Liver (tissue), 9 donors: ENCODE measurements around the gene RTL1. TPM values are rescaled to one million over a fixed set of nuclear protein-coding genes. Genes with fewer than 3 reads are reported as not detected.

Experiments used
- DNase-seq: peaks from one replicate; pipeline ENCODE4 v3.0.0-alpha.2; 2017; ENCODE audit warnings: low spot score
- H3K27ac ChIP-seq, 2 donors: one replicate each; pipeline ENCODE4 v1.7.0; 2013; ENCODE audit warnings: inconsistent platforms in 2 of 2, low read length in 2 of 2, control low read depth in 1 of 2, low read depth in 1 of 2, mild to moderate bottlenecking in 1 of 2
- H3K27me3 ChIP-seq, 4 donors: one replicate each; pipeline versions ENCODE4 v1.6.1 to v1.7.0; 2013; ENCODE audit warnings: low read length in 3 of 4, inconsistent platforms in 1 of 4, mild to moderate bottlenecking in 1 of 4, moderate library complexity in 1 of 4; ENCODE audit not compliant: control insufficient read depth in 4 of 4, insufficient read depth in 4 of 4
- H3K36me3 ChIP-seq, 4 donors: one replicate each; pipeline versions ENCODE4 v1.6.1 to v1.7.0; 2013; ENCODE audit warnings: low read length in 3 of 4, mild to moderate bottlenecking in 3 of 4, low read depth in 1 of 4, moderate library complexity in 1 of 4; ENCODE audit not compliant: control insufficient read depth in 4 of 4, insufficient read depth in 3 of 4
- H3K4me1 ChIP-seq, 4 donors: one replicate each; pipeline versions ENCODE4 v1.6.1 to v1.7.0; 2013; ENCODE audit warnings: low read length in 3 of 4, mild to moderate bottlenecking in 3 of 4, moderate library complexity in 1 of 4; ENCODE audit not compliant: control insufficient read depth in 4 of 4, insufficient read depth in 4 of 4
- H3K4me3 ChIP-seq, 3 donors: one replicate each; pipeline versions ENCODE4 v1.6.1 to v1.7.0; 2013; ENCODE audit warnings: low read length in 3 of 3, control low read depth in 1 of 3, low read depth in 1 of 3, mild to moderate bottlenecking in 1 of 3
- H3K9ac ChIP-seq, 2 donors: one replicate each; pipeline ENCODE4 v1.7.0; 2013; ENCODE audit warnings: low read length in 2 of 2, mild to moderate bottlenecking in 2 of 2, moderate library complexity in 2 of 2, control low read depth in 1 of 2, low read depth in 1 of 2
- H3K9me3 ChIP-seq, 4 donors: one replicate each; pipeline versions ENCODE4 v1.6.1 to v1.7.0; 2013; ENCODE audit warnings: low read length in 3 of 4; ENCODE audit not compliant: control insufficient read depth in 4 of 4
- CTCF ChIP-seq: fragments of 150-350 bp; IDR thresholded peaks from 2 replicates; pipeline ENCODE4 v1.5.1; 2017; ENCODE audit warnings: improper control_type of control experiment, low read depth, low read length; ENCODE audit not compliant: missing input control
- EGR1 ChIP-seq, 2 donors: IDR thresholded peaks; 2 replicates each; pipeline ENCODE4 v1.6.1; 2016 to 2018; ENCODE audit warnings: antibody characterized with exemption in 2 of 2, low read depth in 2 of 2
- FOXA1 ChIP-seq: IDR thresholded peaks from 2 replicates; pipeline ENCODE4 v1.6.1; 2016; ENCODE audit warnings: antibody characterized with exemption
- GABPA ChIP-seq, 2 donors: IDR thresholded peaks in 1 of 2; conservative IDR thresholded peaks in 1 of 2; 2 replicates each; pipeline ENCODE4 v1.6.1; 2016; ENCODE audit warnings: antibody characterized with exemption in 2 of 2, mild to moderate bottlenecking in 1 of 2, moderate library complexity in 1 of 2
- HNF4G ChIP-seq: IDR thresholded peaks from 2 replicates; pipeline ENCODE4 v1.6.1; 2016; ENCODE audit warnings: antibody characterized with exemption
- MAX ChIP-seq: IDR thresholded peaks from 2 replicates; pipeline ENCODE4 v1.6.1; 2016; ENCODE audit warnings: antibody characterized with exemption
- NR2F2 ChIP-seq: IDR thresholded peaks from 2 replicates; pipeline ENCODE4 v1.6.1; 2016; ENCODE audit warnings: antibody characterized with exemption
- RAD21 ChIP-seq, 2 donors: IDR thresholded peaks; 2 replicates each; pipeline ENCODE4 v1.6.1; 2016; ENCODE audit warnings: antibody characterized with exemption in 2 of 2, mild to moderate bottlenecking in 2 of 2
- RXRA ChIP-seq, 2 donors: IDR thresholded peaks; 2 replicates each; pipeline ENCODE4 v1.6.1; 2017 to 2018; ENCODE audit warnings: antibody characterized with exemption in 2 of 2, mild to moderate bottlenecking in 1 of 2
- SP1 ChIP-seq: IDR thresholded peaks from 2 replicates; pipeline ENCODE4 v1.6.1; 2018; ENCODE audit warnings: antibody characterized with exemption, mild to moderate bottlenecking
- TAF1 ChIP-seq: conservative IDR thresholded peaks from 2 replicates; pipeline ENCODE4 v1.6.1; 2016; ENCODE audit warnings: antibody characterized with exemption, mild to moderate bottlenecking
- WGBS: extraction: QIAGEN DNeasy Blood & Tissue Kit; methylation state at CpG from one replicate; pipeline ENCODE4 v1.1.7; 2013; 5-methylcytosine and 5-hydroxymethylcytosine counted together
- polyA plus RNA-seq, 2 donors: library from polyadenylated mRNA; stranded (reverse) in 1 of 2; unstranded in 1 of 2; fragments of 200-250 nt in 1 of 2; fragments of >200 nt in 1 of 2; fragmentation: Nextera tagmentation in 1 of 2; extraction: Ambion mirVana in 1 of 2; gene quantifications; one replicate each; pipeline versions ENCODE4 v1.2.1 to v1.2.3, GENCODE V29; 2013 to 2015
- total RNA-seq, 2 donors: library from RNA; depleted of rRNA; stranded (reverse); fragments of >200 nt; gene quantifications; one replicate each; pipeline ENCODE4 v1.2.3, GENCODE V29; 2014
- TF ChIP-seq, protein P1 (sequence below): IDR thresholded peaks from 2 replicates; pipeline ENCODE4 v1.6.1; 2016; ENCODE audit warnings: antibody characterized with exemption
- TF ChIP-seq, protein P2 (sequence below): IDR thresholded peaks from 2 replicates; pipeline ENCODE4 v1.6.1; 2016; ENCODE audit warnings: antibody characterized with exemption
- TF ChIP-seq, protein P3 (sequence below): IDR thresholded peaks from 2 replicates; pipeline ENCODE4 v1.6.1; 2016; ENCODE audit warnings: antibody characterized with exemption, mild to moderate bottlenecking
- donor health status: healthy.
- donor health status: healthy.
- donor health status: healthy.
- donor health status: healthy.
- donor health status: healthy.

Gene RTL1
- total and polyA plus RNA-seq, 4 donors = 0.04 to 0.05 TPM; not detected in 2

- no peak for TF ChIP-seq MAX
- no peak for TF ChIP-seq HNF4G
- no peak for TF ChIP-seq RXRA (IDR thresholded peaks at IDR 0.05)
- no peak for TF ChIP-seq NR2F2
- no peak for TF ChIP-seq EGR1 (IDR thresholded peaks at IDR 0.05; ENCODE audit: low read depth in 2 of 2)
- TF ChIP-seq TAF1 = no peak
- TF ChIP-seq SP1 = no peak
- no peak for TF ChIP-seq RAD21 (IDR thresholded peaks at IDR 0.05)
- TF ChIP-seq, protein P1, sequence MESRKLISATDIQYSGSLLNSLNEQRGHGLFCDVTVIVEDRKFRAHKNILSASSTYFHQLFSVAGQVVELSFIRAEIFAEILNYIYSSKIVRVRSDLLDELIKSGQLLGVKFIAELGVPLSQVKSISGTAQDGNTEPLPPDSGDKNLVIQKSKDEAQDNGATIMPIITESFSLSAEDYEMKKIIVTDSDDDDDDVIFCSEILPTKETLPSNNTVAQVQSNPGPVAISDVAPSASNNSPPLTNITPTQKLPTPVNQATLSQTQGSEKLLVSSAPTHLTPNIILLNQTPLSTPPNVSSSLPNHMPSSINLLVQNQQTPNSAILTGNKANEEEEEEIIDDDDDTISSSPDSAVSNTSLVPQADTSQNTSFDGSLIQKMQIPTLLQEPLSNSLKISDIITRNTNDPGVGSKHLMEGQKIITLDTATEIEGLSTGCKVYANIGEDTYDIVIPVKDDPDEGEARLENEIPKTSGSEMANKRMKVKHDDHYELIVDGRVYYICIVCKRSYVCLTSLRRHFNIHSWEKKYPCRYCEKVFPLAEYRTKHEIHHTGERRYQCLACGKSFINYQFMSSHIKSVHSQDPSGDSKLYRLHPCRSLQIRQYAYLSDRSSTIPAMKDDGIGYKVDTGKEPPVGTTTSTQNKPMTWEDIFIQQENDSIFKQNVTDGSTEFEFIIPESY = no peak
- no peak for TF ChIP-seq CTCF
- Histone ChIP-seq H3K4me1 (no peaks in the 10 kb centered on the region), H3K9ac (no peak overlapping the region), H3K9me3 (no peaks in the 10 kb centered on the region), H3K27me3 (no peaks in the 10 kb centered on the region), H3K36me3 (no peaks in the 10 kb centered on the region), H3K4me3 (no peak overlapping the region), H3K27ac (no peak overlapping the region)
- DNase-seq = no peak
- WGBS = 84% methylated on average over 26 of the region's 26 CpGs
Observed at GRCh38 chr14:100836941-100837804, 66.3 kb downstream of the RTL1 start.

DNA sequence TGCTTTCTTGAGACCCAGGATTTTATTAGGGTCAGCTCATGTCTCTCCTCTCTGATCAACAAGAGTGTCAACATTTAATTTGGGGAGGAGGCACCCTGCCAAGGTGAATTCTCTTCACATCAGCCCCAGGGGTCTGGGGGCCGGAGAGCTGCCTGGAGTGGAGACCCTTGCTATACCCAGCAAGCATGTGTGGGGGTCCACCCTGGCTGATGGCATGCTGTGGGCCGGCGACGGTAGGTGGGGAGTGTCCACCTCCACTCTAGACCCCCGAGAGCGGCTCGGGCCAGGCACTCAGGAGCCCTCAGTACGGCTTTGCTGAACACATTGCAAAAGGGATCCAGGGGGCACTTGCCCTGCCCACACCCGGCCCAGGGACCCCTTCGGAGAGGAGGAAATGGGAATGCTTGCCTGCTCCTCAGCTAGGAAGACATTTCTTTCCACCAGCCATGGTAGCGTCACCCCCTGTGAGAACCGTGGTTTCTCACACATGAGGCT is 67.2 kb downstream of the RTL1 start:
- Histone ChIP-seq H3K27me3 (no peaks in the 10 kb centered on the region), H3K4me1 (no peaks in the 10 kb centered on the region), H3K4me3 (no peak overlapping the region), H3K9ac (no peak overlapping the region), H3K36me3 (no peaks in the 10 kb centered on the region), H3K9me3 (no peaks in the 10 kb centered on the region), H3K27ac (no peak overlapping the region)
- TF ChIP-seq, protein P2, sequence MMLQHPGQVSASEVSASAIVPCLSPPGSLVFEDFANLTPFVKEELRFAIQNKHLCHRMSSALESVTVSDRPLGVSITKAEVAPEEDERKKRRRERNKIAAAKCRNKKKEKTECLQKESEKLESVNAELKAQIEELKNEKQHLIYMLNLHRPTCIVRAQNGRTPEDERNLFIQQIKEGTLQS = no peak
- WGBS = 86% methylated on average over 12 of the region's 12 CpGs
- DNase-seq = no peak

DNA sequence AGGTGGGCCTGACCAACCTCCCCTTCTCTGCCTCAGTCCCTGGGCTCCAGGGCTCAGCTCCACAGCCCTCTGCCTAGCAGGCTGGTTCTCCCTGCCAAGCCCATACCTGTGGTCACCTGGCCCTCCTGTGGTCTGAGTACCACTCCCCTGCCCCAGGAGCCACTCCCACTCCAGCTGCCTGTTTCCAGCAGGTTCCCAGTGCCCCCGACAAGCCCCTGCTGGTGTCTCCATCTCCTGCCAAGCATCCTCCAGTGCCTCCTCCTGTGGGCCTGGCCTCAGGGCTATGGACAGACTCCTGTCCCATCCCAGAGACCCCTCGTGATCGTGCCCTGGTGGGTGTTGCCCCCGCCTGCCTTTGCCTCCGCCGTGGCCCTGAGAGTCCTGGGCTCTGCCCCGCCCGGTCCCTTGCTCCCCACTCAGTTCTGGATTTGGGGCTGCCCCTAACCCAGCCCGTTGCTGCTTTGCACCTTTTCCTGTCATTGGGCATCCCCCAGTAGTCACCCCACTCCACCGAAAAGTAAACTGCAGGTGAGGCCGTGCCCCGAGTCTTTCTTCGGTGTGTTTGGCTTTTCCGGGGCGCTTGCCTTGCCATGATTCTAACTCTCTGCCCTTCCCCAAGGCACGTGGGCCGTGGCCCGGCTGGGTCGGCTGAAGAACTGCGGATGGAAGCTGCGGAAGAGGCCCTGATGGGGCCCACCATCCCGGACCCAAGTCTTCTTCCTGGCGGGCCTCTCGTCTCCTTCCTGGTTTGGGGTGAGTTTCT is 67.8 kb downstream of the RTL1 start:
- TF ChIP-seq GABPA (IDR thresholded peaks at IDR 0.05 in 1 of 2, conservative IDR thresholded peaks at IDR 0.05 in 1 of 2) = no peak
- no peak for TF ChIP-seq FOXA1
- TF ChIP-seq, protein P3, sequence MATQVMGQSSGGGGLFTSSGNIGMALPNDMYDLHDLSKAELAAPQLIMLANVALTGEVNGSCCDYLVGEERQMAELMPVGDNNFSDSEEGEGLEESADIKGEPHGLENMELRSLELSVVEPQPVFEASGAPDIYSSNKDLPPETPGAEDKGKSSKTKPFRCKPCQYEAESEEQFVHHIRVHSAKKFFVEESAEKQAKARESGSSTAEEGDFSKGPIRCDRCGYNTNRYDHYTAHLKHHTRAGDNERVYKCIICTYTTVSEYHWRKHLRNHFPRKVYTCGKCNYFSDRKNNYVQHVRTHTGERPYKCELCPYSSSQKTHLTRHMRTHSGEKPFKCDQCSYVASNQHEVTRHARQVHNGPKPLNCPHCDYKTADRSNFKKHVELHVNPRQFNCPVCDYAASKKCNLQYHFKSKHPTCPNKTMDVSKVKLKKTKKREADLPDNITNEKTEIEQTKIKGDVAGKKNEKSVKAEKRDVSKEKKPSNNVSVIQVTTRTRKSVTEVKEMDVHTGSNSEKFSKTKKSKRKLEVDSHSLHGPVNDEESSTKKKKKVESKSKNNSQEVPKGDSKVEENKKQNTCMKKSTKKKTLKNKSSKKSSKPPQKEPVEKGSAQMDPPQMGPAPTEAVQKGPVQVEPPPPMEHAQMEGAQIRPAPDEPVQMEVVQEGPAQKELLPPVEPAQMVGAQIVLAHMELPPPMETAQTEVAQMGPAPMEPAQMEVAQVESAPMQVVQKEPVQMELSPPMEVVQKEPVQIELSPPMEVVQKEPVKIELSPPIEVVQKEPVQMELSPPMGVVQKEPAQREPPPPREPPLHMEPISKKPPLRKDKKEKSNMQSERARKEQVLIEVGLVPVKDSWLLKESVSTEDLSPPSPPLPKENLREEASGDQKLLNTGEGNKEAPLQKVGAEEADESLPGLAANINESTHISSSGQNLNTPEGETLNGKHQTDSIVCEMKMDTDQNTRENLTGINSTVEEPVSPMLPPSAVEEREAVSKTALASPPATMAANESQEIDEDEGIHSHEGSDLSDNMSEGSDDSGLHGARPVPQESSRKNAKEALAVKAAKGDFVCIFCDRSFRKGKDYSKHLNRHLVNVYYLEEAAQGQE = no peak
- no peak for TF ChIP-seq EGR1 (IDR thresholded peaks at IDR 0.05; ENCODE audit: low read depth in 2 of 2)
- no peak for TF ChIP-seq RAD21 (IDR thresholded peaks at IDR 0.05)
- WGBS = 83% methylated on average over 24 of the region's 24 CpGs
- Histone ChIP-seq H3K9ac (no peak overlapping the region), H3K27ac (no peak overlapping the region), H3K4me1 (no peaks in the 10 kb centered on the region), H3K36me3 (no peaks in the 10 kb centered on the region), H3K4me3 (no peak overlapping the region), H3K9me3 (no peaks in the 10 kb centered on the region), H3K27me3 (no peaks in the 10 kb centered on the region)
- DNase-seq = no peak
